HCT116 (cell line): ENCODE measurements around the gene RABGGTA. TPM values are rescaled to one million over a fixed set of nuclear protein-coding genes. Genes with fewer than 3 reads are reported as not detected.

Experiments used
- ATAC-seq: fragments of 200-7000 bp; cut with Tn5 transposase; 2 replicates; pipeline ENCODE4 v1.9.1; 2020; ENCODE audit warnings: mild to moderate bottlenecking, moderate library complexity
- BruUV-seq: library from RNA; stranded (reverse); fragments of 400-500 nt; replicated peaks from 2 replicates; lab custom pipeline; 2021; lab: Mats Ljungman, UMichigan
- CTCF ChIA-PET: fragments of 300-600 bp; sonication (Branson Sonifier 250); formaldehyde crosslinking; loops from one replicate; lab custom pipeline; 2021; ENCODE audit warnings: antibody characterized with exemption; lab: Charles Lee
- POLR2A ChIA-PET: fragments of 300-600, 350-600 bp; sonication (Branson Sonifier 250); formaldehyde crosslinking; loops from one replicate; lab custom pipeline; 2021; ENCODE audit warnings: antibody characterized with exemption; lab: Charles Lee
- RAD21 ChIA-PET, 2 experiments: fragments of 300-600 bp; sonication (Branson Sonifier 250); formaldehyde crosslinking; loops; one replicate each; lab custom pipeline; 2023; ENCODE audit warnings: low total read pairs in 2 of 2; ENCODE audit not compliant: uncharacterized antibody in 2 of 2, unreplicated experiment in 2 of 2, low non-redundant PET in 1 of 2; lab: Charles Lee
- DNase-seq: peaks from one replicate; pipeline ENCODE4 v3.0.0-alpha.2; 2010; ENCODE audit warnings: low read depth, low spot score
- H2AFZ ChIP-seq: fragments of 200-600 bp; shearing (Covaris generic), sonication (generic); 2 replicates; pipeline ENCODE4 v1.6.1; 2017; ENCODE audit warnings: low read depth, mixed run types, mixed read lengths, antibody characterized with exemption, low read length; ENCODE audit not compliant: poor library complexity, severe bottlenecking
- H3K27ac ChIP-seq: 2 replicates; pipeline ENCODE4 v1.5.1; 2012; ENCODE audit warnings: low read depth, low read length
- H3K27me3 ChIP-seq: fragments of 200-600 bp; sonication (generic); 2 replicates; pipeline ENCODE4 v1.6.1; 2016; ENCODE audit warnings: mixed run types, low read length, mixed read lengths; ENCODE audit not compliant: insufficient read depth
- H3K36me3 ChIP-seq, 2 experiments: fragments of 200-500 bp in 1 of 2; fragments of 200-600 bp in 1 of 2; sonication (Bioruptor generic) in 1 of 2; sonication (generic) in 1 of 2; 2 replicates each; pipeline versions ENCODE4 v1.5.1 to v1.6.1; 2014 to 2016; ENCODE audit warnings: low read length in 2 of 2, inconsistent platforms in 1 of 2, mixed read lengths in 1 of 2, mixed run types in 1 of 2; ENCODE audit not compliant: insufficient read depth in 2 of 2, control insufficient read depth in 1 of 2
- H3K4me1 ChIP-seq, 2 experiments: fragments of 200-600 bp in 1 of 2; sonication (generic) in 1 of 2; 2 replicates each; pipeline versions ENCODE4 v1.5.1 to v1.6.1; 2012 to 2017; ENCODE audit warnings: low read length in 2 of 2, inconsistent platforms in 1 of 2, mild to moderate bottlenecking in 1 of 2, mixed read lengths in 1 of 2, mixed run types in 1 of 2, moderate library complexity in 1 of 2; ENCODE audit not compliant: insufficient read depth in 2 of 2, control insufficient read depth in 1 of 2
- H3K4me2 ChIP-seq: fragments of 200-600 bp; sonication (generic); 2 replicates; pipeline ENCODE4 v1.6.1; 2017; ENCODE audit warnings: mixed run types, low read length, mixed read lengths
- H3K4me3 ChIP-seq, 2 experiments: fragments of 200-600 bp in 1 of 2; sonication (generic) in 1 of 2; replicated peaks in 1 of 2; 2 replicates each; pipeline ENCODE4 v1.5.1; 2011 to 2016; ENCODE audit warnings: low read length in 2 of 2, control low read depth in 1 of 2, low read depth in 1 of 2, mild to moderate bottlenecking in 1 of 2, mixed read lengths in 1 of 2, mixed run types in 1 of 2
- H3K79me2 ChIP-seq: fragments of 200-600 bp; sonication (generic); 2 replicates; pipeline ENCODE4 v1.6.1; 2017; ENCODE audit warnings: mild to moderate bottlenecking, mixed run types, low read length, moderate library complexity, mixed read lengths; ENCODE audit not compliant: insufficient read depth
- H3K9ac ChIP-seq: fragments of 200-600 bp; sonication (generic); 2 replicates; pipeline ENCODE4 v1.6.1; 2016; ENCODE audit warnings: low read length, mixed read lengths
- H3K9me2 ChIP-seq: fragments of 200-600 bp; sonication (generic), shearing (Covaris generic); 2 replicates; pipeline ENCODE4 v1.6.1; 2017; ENCODE audit warnings: mixed run types, mild to moderate bottlenecking, moderate library complexity; ENCODE audit not compliant: insufficient read depth
- H3K9me3 ChIP-seq, 2 experiments: fragments of 200-500 bp in 1 of 2; fragments of 200-600 bp in 1 of 2; sonication (Bioruptor generic) in 1 of 2; sonication (generic) in 1 of 2; 2 replicates each; pipeline ENCODE4 v1.6.1; 2014 to 2017; ENCODE audit warnings: low read length in 2 of 2, mixed read lengths in 2 of 2, inconsistent platforms in 1 of 2, low read depth in 1 of 2, mild to moderate bottlenecking in 1 of 2, mixed run types in 1 of 2, moderate library complexity in 1 of 2; ENCODE audit not compliant: control insufficient read depth in 1 of 2, insufficient read depth in 1 of 2
- H4K20me1 ChIP-seq: fragments of 200-600 bp; sonication (generic), shearing (Covaris generic); 2 replicates; pipeline ENCODE4 v1.6.1; 2017; ENCODE audit warnings: mixed run types, mild to moderate bottlenecking, moderate library complexity; ENCODE audit not compliant: insufficient read depth
- CBX3 ChIP-seq: IDR thresholded peaks from 2 replicates; pipeline ENCODE4 v1.6.1; 2012; ENCODE audit warnings: low read depth
- CEBPB ChIP-seq: IDR thresholded peaks from 2 replicates; pipeline ENCODE4 v1.6.1; 2012; ENCODE audit warnings: low read depth
- EGR1 ChIP-seq: IDR thresholded peaks from 2 replicates; pipeline ENCODE4 v1.6.1; 2012; ENCODE audit warnings: low read depth
- EZH2 ChIP-seq: fragments of 200-600 bp; sonication (generic); IDR thresholded peaks from 2 replicates; pipeline ENCODE4 v1.6.1; 2017; ENCODE audit warnings: antibody characterized with exemption, mixed run types
- FOSL1 ChIP-seq: IDR thresholded peaks from 2 replicates; pipeline ENCODE4 v1.6.1; 2012; ENCODE audit warnings: low read depth
- JUND ChIP-seq: IDR thresholded peaks from 2 replicates; pipeline ENCODE4 v1.6.1; 2012
- POLR2AphosphoS5 ChIP-seq: IDR thresholded peaks from 2 replicates; pipeline ENCODE4 v1.6.1; 2011; ENCODE audit warnings: mild to moderate bottlenecking, low read depth, low read length, moderate library complexity
- RAD21 ChIP-seq: IDR thresholded peaks from 2 replicates; pipeline ENCODE4 v1.6.1; 2012; ENCODE audit warnings: low read depth, mild to moderate bottlenecking
- SP1 ChIP-seq: IDR thresholded peaks from 2 replicates; pipeline ENCODE4 v1.6.1; 2012; ENCODE audit warnings: low read depth
- SRF ChIP-seq: IDR thresholded peaks from 2 replicates; pipeline ENCODE4 v1.6.1; 2012; ENCODE audit warnings: low read depth
- TCF7L2 ChIP-seq: IDR thresholded peaks from 2 replicates; pipeline ENCODE4 v1.7.0; 2011; ENCODE audit warnings: borderline replicate concordance, inconsistent platforms; ENCODE audit not compliant: insufficient read depth, insufficient read length; ENCODE audit errors: extremely low read depth
- YY1 ChIP-seq: IDR thresholded peaks from 2 replicates; pipeline ENCODE4 v1.6.1; 2011; ENCODE audit warnings: low read length, low read depth, moderate library complexity, mild to moderate bottlenecking; ENCODE audit not compliant: insufficient replicate concordance; ENCODE audit errors: extremely low read depth
- ZBTB33 ChIP-seq: IDR thresholded peaks from 2 replicates; pipeline ENCODE4 v1.6.1; 2011; ENCODE audit warnings: mild to moderate bottlenecking, low read length, moderate library complexity; ENCODE audit not compliant: insufficient replicate concordance; ENCODE audit errors: extremely low read depth
- ZNF274 ChIP-seq: fragments of 200-500 bp; sonication (Bioruptor generic); IDR thresholded peaks from 2 replicates; pipeline ENCODE4 v1.6.1; 2014; ENCODE audit warnings: mild to moderate bottlenecking, low read depth, low read length, inconsistent platforms
- intact Hi-C: fragments of 100-400 bp; cut with micrococcal nuclease; formaldehyde crosslinking; loops from 2 replicates; pipeline ENCODE4 v1.10.0; 2022
- total RNA-seq: library from RNA; stranded (reverse); gene quantifications from one replicate; pipeline ENCODE4 v1.2.1, GENCODE V29; 2021; ENCODE audit not compliant: unreplicated experiment

RABGGTA gene
- total RNA-seq, 1 experiment from 2014 or later = 40.8 TPM

DNA sequence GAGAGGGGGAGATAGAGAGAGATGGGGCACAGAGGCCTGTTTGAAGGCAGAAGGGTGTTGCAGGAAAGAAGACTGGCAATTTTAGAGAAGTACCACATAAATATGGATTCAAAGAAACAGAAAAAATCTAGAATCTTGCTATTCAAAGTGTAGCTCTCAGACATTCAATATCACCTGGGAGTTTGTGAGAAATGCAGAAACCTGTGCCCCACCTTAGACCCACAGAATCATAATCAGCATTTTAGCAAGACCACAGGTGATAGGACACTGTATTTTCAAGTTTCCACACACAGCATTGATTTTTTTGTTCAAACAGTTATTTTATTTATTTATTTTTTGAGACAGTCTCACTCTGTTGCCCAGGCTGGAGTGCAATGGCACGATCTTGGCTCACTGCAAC lies 42.5 kb downstream of the RABGGTA start (continued):
- TF ChIP-seq CEBPB = no peak

DNA sequence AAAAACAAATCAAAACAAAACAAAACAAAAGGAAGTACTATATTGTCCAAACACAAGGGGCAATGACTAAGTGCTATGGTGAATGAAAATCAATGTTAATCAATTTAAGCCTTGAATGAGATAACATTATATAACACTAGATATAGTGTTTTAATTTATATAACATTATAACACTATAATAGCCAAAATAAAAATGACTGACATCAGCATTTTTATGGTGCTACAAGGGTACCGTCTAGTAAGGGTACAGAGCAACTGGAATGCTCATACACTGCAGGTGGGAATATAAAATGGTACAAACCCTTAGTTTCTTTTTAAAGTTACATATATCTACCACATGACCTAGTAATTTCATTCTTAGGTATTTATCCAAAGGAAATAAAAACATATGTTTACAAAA lies 44.9 kb downstream of the RABGGTA start:
- no peak overlapping the region for H3K4me3 ChIP-seq
- ChIA-PET POLR2A (no interaction called here), RAD21 (no interaction called here), CTCF (no interaction called here)
- ATAC-seq = no peak
- no peak overlapping the region for H3K27ac ChIP-seq
- no TSS peak for BruUV-seq
- no peaks in the 10 kb centered on the region for H3K9me3 ChIP-seq
- H3K79me2 ChIP-seq = peaks cover 92% of the 10 kb centered on the region
- H3K36me3 ChIP-seq = peaks cover 4 to 10% of the 10 kb centered on the region in 2 experiments; a peak in 3 of 4 replicates
- TF ChIP-seq EGR1 (no peak), ZBTB33 (no peak), ZNF274 (no peak), RAD21 (no peak), SP1 (no peak), JUND (no peak), FOSL1 (no peak), POLR2AphosphoS5 (no peak), TCF7L2 (no peak), CEBPB (no peak), EZH2 (no peak), CBX3 (no peak), SRF (no peak), YY1 (no peak)
- no peak for DNase-seq
- H3K9ac ChIP-seq = no peak overlapping the region
- intact Hi-C loops = no loop called here
- H3K4me1 ChIP-seq = peaks cover 7 to 10% of the 10 kb centered on the region in 2 experiments; a peak in 3 of 4 replicates
- H3K4me2 ChIP-seq = no peak overlapping the region
- no peaks in the 10 kb centered on the region for H4K20me1 ChIP-seq
- no peak overlapping the region for H2AFZ ChIP-seq
- no peaks in the 10 kb centered on the region for H3K27me3 ChIP-seq
- no peaks in the 10 kb centered on the region for H3K9me2 ChIP-seq
